Measurements from ENCODE around the gene RCN1. TPM values are rescaled to one million over a fixed set of nuclear protein-coding genes. Genes with fewer than 3 reads are reported as not detected.
"Not testable (repeated sequence)": the region's sequence is repeated elsewhere in the genome, so short reads cannot be mapped to it uniquely, and the experiment has no call there.

The RCN1 gene
- polyA plus RNA-seq, 1 donor: 140 TPM

GRCh38 chr11:32113200-32113919, 22.5 kb downstream of the RCN1 start:
- no peak for DNase-seq

GRCh38 chr11:32113920-32114203, 23.0 kb downstream of the RCN1 start:
- DNase-seq: no peak

- DNase-seq: no peak
Observed at GRCh38 chr11:32115446-32115845, 24.6 kb downstream of the RCN1 start.

GRCh38 chr11:32116668-32117067, 25.8 kb downstream of the RCN1 start:
- DNase-seq: no peak

- DNase-seq: no peak
Observed at GRCh38 chr11:32118025-32118974, 27.4 kb downstream of the RCN1 start.

GRCh38 chr11:32119139-32119538, 28.3 kb downstream of the RCN1 start:
- not testable (repeated sequence) for DNase-seq

GRCh38 chr11:32121012-32121411, 30.1 kb downstream of the RCN1 start:
- no peak for DNase-seq

GRCh38 chr11:32122200-32122599, 31.3 kb downstream of the RCN1 start:
- no peak for DNase-seq

- DNase-seq: no peak
Observed at GRCh38 chr11:32131321-32131720, 40.4 kb downstream of the RCN1 start.

GRCh38 chr11:32136657-32137056, 45.8 kb downstream of the RCN1 start:
- DNase-seq: no peak

- DNase-seq: no peak
Observed at GRCh38 chr11:32137263-32137662, 46.4 kb downstream of the RCN1 start.

GRCh38 chr11:32137869-32138268, 47.0 kb downstream of the RCN1 start:
- DNase-seq: no peak

- DNase-seq: no peak
Observed at GRCh38 chr11:32138902-32139301, 48.0 kb downstream of the RCN1 start.

- DNase-seq: no peak
Observed at GRCh38 chr11:32139896-32140520, 49.1 kb downstream of the RCN1 start.

GRCh38 chr11:32141745-32142546, 51.1 kb downstream of the RCN1 start:
- DNase-seq: no peak

- no peak for DNase-seq
Observed at GRCh38 chr11:32143378-32143777, 52.5 kb downstream of the RCN1 start.

- DNase-seq: no peak
Observed at GRCh38 chr11:32145282-32145681, 54.4 kb downstream of the RCN1 start.

GRCh38 chr11:32148895-32149294, 58.0 kb downstream of the RCN1 start:
- no peak for DNase-seq

GRCh38 chr11:32149748-32150147, 58.9 kb downstream of the RCN1 start:
- no peak for DNase-seq

- no peak for DNase-seq
Observed at GRCh38 chr11:32151027-32151426, 60.2 kb downstream of the RCN1 start.

- no peak for DNase-seq
Observed at GRCh38 chr11:32152216-32152615, 61.3 kb downstream of the RCN1 start.

GRCh38 chr11:32152821-32153220, 61.9 kb downstream of the RCN1 start:
- DNase-seq: no peak

GRCh38 chr11:32153747-32154146, 62.9 kb downstream of the RCN1 start:
- no peak for DNase-seq

All from hindlimb muscle (tissue), 1 donor.